ENCODE results near the gene TMPRSS5. TPM values are rescaled to one million over a fixed set of nuclear protein-coding genes. Genes with fewer than 3 reads are reported as not detected.
"Not testable (repeated sequence)": the region's sequence is repeated elsewhere in the genome, so short reads cannot be mapped to it uniquely, and the experiment has no call there.

TMPRSS5 gene
- total and polyA plus RNA-seq, 8 donors = 0.19 to 1.1 (median 0.55) TPM

DNA sequence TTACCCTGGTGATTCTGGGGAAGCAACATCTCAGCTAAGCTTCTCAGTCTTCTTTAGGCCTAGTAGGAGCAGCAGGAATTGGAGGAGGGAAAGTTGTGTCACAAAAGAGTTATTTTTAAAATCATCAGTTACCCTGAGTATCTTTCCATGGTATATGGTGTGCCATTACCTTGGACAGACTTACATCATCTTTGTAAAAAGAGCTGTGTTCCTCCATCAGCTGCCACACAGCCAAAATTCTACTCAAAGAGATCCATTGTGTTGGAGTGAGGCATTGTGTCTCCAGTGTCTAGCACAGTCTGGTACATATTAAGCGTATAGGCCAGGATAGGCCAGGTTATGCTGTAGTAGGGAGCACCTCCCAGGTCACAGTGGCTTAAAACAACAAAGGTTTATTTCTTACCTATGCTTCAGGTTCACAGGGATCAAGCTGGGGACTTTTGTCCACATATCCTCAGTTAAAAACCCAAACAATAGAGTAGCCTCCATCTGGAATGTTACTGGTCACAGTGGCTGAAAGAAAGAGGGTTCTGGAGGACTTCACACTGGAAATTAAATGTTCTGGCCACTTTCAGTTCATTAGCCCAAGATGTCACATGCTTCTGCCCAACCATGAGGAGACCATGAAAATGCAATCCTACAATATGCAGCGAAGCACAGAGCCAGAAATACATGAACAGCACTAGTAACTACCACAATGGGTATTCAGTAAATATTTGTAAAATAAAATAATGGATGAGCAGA, 9.9 kb upstream of the TMPRSS5 start:
- Histone ChIP-seq H3K27ac (no peak overlapping the region), H3K4me1 (no peaks in the 10 kb centered on the region), H3K4me3 (no peak overlapping the region), H3K9me3 (no peaks in the 10 kb centered on the region), H3K27me3 (no peaks in the 10 kb centered on the region), H3K36me3 (no peaks in the 10 kb centered on the region)
- ATAC-seq = no peak
- no peak for DNase-seq
- 95 to 96% methylated on average over 2 of the region's 2 CpGs for WGBS, 2 donors
- intact Hi-C loops (cut with DNase I) = no loop called here
- no peak for TF ChIP-seq CTCF (IDR thresholded peaks at IDR 0.05)
- no peak for FAIRE-seq

GRCh38 chr11:113715273-113715672, 9.2 kb upstream of the TMPRSS5 start:
- Histone ChIP-seq H3K36me3 (no peaks in the 10 kb centered on the region), H3K27ac (no peak overlapping the region), H3K9me3 (no peaks in the 10 kb centered on the region), H3K4me3 (no peak overlapping the region), H3K27me3 (no peaks in the 10 kb centered on the region), H3K4me1 (no peaks in the 10 kb centered on the region)
- no peak for TF ChIP-seq CTCF (IDR thresholded peaks at IDR 0.05)
- intact Hi-C loops (cut with DNase I) = no loop called here
- DNase-seq = no peak
- ATAC-seq = no peak
- FAIRE-seq = no peak
- WGBS, 2 donors = 94 to 95% methylated on average over 1 of the region's 1 CpG

DNA sequence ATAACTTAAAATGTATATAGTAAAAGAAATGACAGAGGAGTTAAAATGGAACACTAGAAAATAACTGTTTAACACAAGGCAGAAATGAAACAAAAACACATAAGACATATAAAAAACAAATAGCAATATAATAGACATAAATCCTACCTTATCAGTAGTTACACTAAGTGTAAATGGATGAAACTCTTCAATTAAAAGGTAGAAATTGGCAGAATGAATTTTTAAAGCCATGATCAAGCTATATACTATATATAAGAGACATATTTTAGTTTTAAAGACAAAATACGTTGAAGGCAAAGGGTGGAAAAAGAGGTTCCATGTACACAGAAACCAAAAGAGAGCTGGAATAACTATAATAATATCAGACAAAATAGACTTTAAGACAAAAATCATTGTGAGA, 4.9 kb upstream of the TMPRSS5 start:
- no peak for FAIRE-seq
- no peak for TF ChIP-seq CTCF (IDR thresholded peaks at IDR 0.05)
- Histone ChIP-seq H3K4me3 (no peak overlapping the region), H3K27ac (no peak overlapping the region), H3K9me3 (no peaks in the 10 kb centered on the region), H3K4me1 (no peaks in the 10 kb centered on the region), H3K27me3 (no peaks in the 10 kb centered on the region), H3K36me3 (no peaks in the 10 kb centered on the region)
- no peak for ATAC-seq
- intact Hi-C loops (cut with DNase I) = no loop called here
- no peak for DNase-seq
- 91 to 96% methylated on average over 1 of the region's 1 CpG for WGBS, 2 donors

- H3K27me3 ChIP-seq; H3K4me1 ChIP-seq; H3K4me3 ChIP-seq; DNase-seq; FAIRE-seq; H3K36me3 ChIP-seq; H3K9me3 ChIP-seq; H3K27ac ChIP-seq; ATAC-seq; intact Hi-C loops (cut with DNase I): not testable (repeated sequence)
- WGBS, 2 donors = 91 to 100% methylated on average over 1 of the region's 1 CpG
Observed at GRCh38 chr11:113703551-113703950, 2.6 kb downstream of the TMPRSS5 start.

GRCh38 chr11:113701491-113701890, 4.6 kb downstream of the TMPRSS5 start:
- no peak for TF ChIP-seq CTCF (IDR thresholded peaks at IDR 0.05)
- WGBS, 2 donors = 95 to 100% methylated on average over 1 of the region's 1 CpG
- Histone ChIP-seq H3K9me3 (no peaks in the 10 kb centered on the region), H3K27me3 (no peaks in the 10 kb centered on the region), H3K4me1 (no peaks in the 10 kb centered on the region), H3K36me3 (no peaks in the 10 kb centered on the region), H3K4me3 (no peak overlapping the region), H3K27ac (no peak overlapping the region)
- FAIRE-seq (no peak), ATAC-seq (no peak), DNase-seq (no peak)
- intact Hi-C loops (cut with DNase I) = no loop called here
